ENCODE results near the gene SPACDR.

- TF ChIP-seq, protein P1, sequence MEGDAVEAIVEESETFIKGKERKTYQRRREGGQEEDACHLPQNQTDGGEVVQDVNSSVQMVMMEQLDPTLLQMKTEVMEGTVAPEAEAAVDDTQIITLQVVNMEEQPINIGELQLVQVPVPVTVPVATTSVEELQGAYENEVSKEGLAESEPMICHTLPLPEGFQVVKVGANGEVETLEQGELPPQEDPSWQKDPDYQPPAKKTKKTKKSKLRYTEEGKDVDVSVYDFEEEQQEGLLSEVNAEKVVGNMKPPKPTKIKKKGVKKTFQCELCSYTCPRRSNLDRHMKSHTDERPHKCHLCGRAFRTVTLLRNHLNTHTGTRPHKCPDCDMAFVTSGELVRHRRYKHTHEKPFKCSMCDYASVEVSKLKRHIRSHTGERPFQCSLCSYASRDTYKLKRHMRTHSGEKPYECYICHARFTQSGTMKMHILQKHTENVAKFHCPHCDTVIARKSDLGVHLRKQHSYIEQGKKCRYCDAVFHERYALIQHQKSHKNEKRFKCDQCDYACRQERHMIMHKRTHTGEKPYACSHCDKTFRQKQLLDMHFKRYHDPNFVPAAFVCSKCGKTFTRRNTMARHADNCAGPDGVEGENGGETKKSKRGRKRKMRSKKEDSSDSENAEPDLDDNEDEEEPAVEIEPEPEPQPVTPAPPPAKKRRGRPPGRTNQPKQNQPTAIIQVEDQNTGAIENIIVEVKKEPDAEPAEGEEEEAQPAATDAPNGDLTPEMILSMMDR (IDR thresholded peaks at IDR 0.05): no peak
- TF ChIP-seq POLR2A (IDR thresholded peaks at IDR 0.05): no peak
These were observed 41.0 kb upstream of the SPACDR start for GRCh38 chr7:100504887-100505611.
